H1 (cell line): ENCODE data around the gene PLPP7. TPM values are rescaled to one million over a fixed set of nuclear protein-coding genes. Genes with fewer than 3 reads are reported as not detected.

ENCODE experiments used
- SP1 ChIP-seq: IDR thresholded peaks from 2 replicates; pipeline ENCODE4 v1.6.1; 2011; ENCODE audit warnings: low read depth, low read length
- polyA plus RNA-seq, 7 experiments: library from polyadenylated mRNA; depleted of rRNA in 3 of 7; stranded (reverse) in 5 of 7; unstranded in 2 of 7; fragments of >200 nt in 5 of 7; fragments of 200-250 nt in 2 of 7; gene quantifications; 1 replicate in 5 of 7; 2 replicates in 1 of 7; 4 replicates in 1 of 7; pipeline versions ENCODE4 v1.2.1 to v1.2.3, GENCODE V29; 2011 to 2013; ENCODE audit warnings: missing spikeins in 2 of 7, mixed read lengths in 2 of 7
- total RNA-seq: library from RNA; stranded (reverse); fragmentation: NEBNext Ultra II Directional; extraction: Animal tissue kit (Norgen Biotek cat#: 25700); gene quantifications from 2 replicates; pipeline ENCODE4 v1.2.1, GENCODE V29; 2021
- TF ChIP-seq, protein P1 (sequence below): IDR thresholded peaks from 2 replicates; pipeline ENCODE4 v1.6.1; 2012; ENCODE audit warnings: inconsistent platforms

PLPP7 gene
- total and polyA plus RNA-seq, 2 of the 8 experiments (the other 6 are each of a cell fraction or from before 2014, with no cell fraction given): 3.4 to 3.9 TPM

DNA sequence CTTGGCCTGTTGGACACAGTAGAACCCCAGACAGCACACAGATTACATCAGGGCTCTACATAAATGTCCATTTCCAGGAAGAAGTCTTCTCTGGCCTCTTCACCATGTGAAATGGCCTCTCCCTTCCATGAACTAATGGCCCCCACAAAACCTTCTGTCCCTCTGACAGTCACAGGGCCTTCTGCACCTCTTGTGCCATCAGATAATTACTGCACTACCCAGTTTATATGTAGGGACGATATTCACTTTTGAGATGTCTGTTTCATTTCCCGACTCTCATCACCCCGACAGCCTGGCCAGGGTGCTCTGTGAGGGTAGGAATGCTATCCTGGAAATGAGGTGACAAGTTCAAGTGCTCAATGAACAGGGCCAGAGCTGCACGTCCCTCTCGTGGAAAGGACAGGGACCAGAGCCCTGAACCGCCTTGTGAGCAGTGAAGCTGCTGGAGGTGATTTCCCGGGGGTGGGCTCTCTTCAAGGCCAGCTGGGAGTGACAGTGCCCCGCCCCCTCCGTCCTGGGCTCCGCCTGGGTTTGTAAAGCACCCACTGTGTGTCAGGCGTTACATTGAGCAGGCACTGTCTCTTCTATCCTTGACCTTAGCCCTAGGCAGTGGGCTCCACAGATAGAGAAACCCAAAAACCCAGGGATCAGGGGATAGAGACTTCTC, 10.2 kb upstream of the PLPP7 start (continued):
- TF ChIP-seq, protein P1, sequence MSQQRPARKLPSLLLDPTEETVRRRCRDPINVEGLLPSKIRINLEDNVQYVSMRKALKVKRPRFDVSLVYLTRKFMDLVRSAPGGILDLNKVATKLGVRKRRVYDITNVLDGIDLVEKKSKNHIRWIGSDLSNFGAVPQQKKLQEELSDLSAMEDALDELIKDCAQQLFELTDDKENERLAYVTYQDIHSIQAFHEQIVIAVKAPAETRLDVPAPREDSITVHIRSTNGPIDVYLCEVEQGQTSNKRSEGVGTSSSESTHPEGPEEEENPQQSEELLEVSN: no peak
- no peak for TF ChIP-seq SP1
- TF ChIP-seq, all 59 proteins: peak for 0
